ENCODE measurements around the gene AAGAB.
A peak's percentile ranks its signal among the peaks of the same experiment; 100 is the strongest.

Gene AAGAB

DNA sequence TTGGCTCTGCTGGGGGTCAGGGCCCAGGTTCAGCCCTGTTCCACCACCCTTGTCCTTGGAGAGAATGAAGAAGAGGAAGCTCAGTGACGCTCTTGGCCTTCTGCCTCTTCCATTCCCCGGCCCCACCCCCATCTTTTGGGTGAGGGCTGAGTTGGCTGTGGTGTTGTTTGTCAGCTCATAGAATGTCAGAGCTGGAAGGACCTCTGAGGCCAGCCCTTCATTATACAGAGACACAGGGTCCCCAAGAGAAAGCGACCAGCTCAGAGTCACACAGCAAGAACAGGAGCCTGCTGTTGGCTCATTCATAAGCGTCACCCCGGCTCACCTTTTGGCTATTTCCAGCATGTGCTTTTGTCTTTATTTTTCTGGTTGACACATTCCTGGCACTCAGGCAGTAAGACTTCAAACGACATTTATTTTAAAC, 68.2 kb downstream of the AAGAB start:
- no peak for DNase-seq

- peak; percentile 37 for DNase-seq
Measured at GRCh38 chr15:67185621-67186225, 68.7 kb downstream of the AAGAB start.

- DNase-seq, result no peak
Measured at GRCh38 chr15:67185051-67185450, 69.4 kb downstream of the AAGAB start.

GRCh38 chr15:67184208-67184925, 70.1 kb downstream of the AAGAB start:
- DNase-seq, result no peak

DNA sequence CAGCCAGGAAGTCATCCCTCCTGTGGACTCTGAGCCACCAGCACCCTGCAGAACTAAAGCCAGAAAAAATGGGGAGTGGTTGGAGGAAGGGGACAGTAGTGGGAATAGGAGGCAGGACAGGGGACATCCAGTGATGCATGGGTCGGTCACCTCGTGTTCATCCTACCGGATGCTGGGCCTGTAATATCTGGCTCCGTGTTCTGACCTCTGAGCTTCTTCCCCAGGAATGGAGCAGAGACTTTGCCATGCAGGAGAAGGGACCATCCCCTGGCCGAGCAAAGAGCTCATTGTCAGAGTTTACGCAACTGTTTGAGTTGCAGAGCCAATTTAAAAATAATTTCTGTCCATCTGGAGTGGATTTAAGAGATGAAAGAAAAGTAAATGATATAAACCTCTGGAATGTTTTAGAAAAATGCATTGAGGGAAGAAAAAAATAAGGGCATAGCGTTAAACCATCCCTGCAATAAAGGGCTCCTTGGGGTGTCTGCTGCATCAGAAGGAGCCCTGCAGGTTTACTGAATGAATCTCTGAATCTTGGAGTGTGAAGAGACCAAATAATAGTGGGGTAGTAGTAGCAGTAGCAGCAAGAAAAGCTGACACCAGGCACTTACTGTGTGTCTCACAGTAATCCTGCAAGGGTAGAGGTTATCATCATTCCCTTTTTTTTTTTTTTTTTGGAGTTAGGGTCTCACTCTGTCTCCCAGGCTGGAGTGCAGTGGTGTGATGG, 70.9 kb downstream of the AAGAB start:
- no peak for DNase-seq

DNA sequence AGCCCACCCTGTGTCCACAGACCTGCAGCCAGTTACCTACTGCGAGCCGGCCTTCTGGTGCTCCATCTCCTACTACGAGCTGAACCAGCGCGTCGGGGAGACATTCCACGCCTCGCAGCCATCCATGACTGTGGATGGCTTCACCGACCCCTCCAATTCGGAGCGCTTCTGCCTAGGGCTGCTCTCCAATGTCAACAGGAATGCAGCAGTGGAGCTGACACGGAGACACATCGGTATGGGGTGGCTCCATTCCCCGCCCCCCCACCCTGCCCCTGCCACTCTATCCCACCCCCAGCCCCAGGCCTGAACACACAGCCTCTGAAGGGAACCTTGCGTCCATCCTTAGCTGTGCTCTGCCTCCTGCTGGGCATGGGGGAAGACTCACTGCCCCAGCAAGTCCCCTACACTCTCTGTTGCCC, 73.2 kb downstream of the AAGAB start:
- no peak for DNase-seq

- DNase-seq, result no peak
Measured at GRCh38 chr15:67180514-67181191, 73.8 kb downstream of the AAGAB start.

DNA sequence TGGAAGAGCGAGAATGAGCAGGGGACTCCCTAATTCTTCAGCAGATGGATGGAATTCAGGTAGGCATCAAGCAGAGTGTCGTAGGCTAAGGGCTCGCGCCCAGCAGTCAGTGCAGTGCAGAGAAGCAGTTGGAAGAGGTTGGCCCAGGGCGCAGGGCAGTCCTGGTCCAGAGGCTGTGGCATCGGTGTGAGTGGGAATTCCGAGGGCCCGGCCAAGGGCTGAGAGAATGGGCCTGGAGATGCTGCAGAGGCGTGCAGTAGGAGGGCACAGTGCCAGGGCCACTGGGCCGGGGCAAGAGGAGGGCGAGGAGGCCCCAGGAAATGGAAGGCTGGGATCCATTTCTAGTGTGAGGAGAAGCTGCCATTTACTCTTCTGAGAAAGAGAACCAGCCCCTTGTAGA, 74.4 kb downstream of the AAGAB start:
- no peak for DNase-seq

GRCh38 chr15:67179411-67179995, 75.0 kb downstream of the AAGAB start:
- no peak for DNase-seq

DNA sequence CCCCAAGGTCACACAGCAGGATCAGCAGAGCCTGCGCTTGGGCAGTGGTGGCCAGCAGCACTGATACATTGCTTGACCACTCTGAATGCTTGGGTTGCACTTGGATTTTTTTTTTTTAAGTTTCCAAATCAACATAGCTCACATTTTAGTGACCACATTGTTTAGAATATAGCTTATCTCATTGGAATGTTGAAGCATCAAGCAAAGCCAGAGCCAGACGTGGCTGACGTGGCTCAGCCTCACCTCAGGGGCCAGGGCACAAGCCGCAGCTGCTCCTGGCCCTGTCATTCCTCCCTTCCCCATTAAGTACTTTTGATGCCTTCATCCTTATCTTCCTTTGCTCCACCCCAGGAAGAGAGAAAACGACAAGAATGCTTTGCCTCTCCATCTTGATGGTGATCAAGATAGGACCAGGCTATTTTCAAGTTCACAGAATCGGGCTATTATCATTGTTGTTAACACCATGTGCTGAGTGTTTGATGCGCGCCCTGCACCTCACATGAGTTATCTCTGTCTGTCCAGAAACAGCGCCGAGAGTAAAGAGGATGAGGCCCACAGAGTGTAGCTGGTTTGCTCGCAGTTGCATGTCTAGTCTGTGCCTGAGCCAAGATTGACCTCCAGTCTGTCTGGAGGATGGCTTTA, 75.8 kb downstream of the AAGAB start:
- no peak for DNase-seq

DNA sequence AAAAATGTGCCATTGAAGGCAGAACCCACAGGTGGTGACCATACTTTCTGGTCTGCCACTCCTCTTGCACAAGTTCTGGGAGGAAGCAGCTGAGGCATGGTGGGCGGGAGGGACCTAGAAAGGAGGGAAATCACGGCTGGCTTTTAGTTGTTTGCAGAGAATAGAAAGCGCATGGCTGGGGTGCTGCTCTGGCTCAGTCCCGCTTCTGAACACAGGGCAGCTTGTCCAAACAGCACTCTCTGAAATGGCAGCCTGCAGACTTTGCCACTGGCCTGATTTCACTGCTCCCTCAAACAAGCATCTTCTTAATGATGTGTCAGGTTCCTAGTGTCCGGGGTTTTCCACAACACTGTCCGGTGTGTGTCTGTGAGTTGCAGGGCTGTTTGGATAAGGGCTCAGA, 76.7 kb downstream of the AAGAB start:
- no peak for DNase-seq

DNA sequence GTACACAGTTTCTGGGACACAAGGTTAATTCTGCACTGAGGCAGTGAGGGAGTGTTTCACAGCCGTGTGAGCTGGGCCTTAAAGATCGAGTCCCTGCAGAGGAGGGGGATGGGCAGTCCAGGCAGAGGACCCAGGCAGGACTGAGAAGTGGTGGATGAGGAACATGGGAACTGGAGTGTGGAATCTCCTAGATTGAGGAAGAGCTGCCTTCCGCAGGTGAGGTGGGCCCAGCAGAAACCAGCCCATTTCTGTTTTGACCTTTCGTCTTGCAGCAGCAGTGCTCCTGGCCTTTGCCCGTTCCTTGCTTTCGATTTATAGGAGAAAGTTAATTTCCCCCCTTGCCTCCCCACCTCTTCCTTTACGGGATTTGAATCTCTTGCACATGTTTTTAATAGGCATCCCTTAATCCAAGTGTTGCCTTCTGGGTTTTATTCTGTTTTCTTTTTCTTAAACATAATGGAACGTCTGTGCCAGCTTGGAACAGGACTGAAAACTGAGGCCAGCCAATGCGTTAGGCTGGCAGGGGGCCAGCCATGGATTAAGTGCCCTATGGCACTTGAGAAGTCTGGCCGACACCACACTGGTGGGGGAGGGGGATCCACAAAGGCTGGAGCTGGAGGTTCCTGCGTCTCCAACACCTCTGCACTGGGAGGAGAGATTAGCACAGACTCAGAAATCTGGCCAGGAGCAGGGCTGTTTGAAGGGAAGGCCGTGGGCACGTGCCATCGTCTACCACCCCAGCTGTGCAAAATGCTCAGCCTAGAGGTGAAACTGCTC, 78.1 kb downstream of the AAGAB start:
- no peak for DNase-seq

DNA sequence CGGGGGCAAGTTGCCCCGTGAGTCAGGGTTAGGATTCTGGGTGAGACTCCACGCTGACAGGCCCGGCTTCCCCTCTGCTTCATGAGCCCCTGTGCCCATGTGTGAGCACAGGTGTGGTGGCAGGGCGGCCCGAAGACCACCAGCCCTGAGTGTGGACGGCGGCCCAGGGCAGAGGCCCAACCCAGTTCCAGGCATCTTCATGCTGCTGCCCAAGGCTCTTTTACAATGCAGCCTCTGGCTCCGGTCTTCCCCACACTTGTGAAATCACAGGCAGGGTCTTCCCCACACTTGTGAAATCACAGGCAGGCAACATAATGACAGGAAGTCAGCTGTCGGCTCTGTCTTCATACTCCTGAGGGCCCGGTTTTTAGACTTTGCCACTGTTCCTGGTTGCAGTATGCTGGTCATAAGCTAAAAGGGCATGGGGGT, 78.8 kb downstream of the AAGAB start:
- peak; percentile 55 for DNase-seq

DNA sequence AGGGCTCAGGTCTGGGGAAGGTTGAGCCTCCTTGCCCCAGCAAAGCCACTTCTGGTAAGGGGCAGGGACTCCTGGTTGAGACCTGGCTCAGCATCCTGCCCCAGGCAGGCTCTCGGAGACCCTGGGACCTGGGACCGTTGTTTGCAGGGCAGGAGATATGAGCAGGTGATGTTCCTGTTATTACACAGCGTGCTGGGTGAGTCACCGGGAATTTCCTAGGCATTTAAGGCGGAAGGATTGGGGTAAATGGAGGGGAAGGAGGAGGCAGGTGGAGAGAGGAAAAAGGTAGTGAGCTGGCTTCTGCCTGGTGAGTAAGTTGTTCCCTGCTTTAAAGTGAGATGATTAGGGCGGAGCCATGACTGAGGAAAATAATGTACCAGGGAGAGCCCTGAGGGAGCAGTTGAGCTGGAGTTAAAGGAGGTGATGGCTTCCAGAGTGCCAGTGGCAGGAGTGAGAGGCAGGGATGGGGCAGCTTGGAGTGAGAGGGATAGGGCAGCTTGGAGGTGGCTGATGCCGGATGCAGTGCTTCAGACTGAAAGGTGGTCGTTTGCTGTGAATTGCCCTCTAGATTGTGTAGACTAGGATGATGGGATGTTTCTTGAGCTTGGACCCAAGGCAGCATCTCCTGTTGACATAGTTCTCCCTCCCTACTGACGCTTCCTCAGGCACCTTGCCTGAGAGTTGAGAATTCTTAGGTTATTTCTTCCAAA, 79.4 kb downstream of the AAGAB start:
- DNase-seq, result peak; percentile 52

GRCh38 chr15:67174446-67174845, 80.0 kb downstream of the AAGAB start:
- no peak for DNase-seq

DNA sequence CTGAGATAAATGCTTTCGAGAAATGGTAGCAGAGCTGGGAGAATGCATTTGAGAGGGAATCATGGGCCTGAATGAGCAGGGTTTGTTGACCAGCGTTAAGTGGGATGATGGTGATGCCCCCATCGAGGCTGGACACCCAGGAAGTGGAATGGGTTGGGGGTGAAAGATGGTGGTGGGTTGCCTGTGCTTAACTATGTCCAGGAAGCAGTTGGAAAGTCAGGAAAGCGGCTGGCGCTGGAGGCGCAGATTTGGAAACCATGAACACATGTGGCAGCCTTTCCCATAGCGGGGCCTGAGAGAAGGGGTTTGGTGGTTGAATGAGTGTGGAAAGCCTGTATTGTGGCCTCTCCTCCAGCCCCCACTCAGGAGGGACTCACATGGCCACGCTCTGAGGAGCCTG, 80.7 kb downstream of the AAGAB start:
- DNase-seq, result no peak

DNA sequence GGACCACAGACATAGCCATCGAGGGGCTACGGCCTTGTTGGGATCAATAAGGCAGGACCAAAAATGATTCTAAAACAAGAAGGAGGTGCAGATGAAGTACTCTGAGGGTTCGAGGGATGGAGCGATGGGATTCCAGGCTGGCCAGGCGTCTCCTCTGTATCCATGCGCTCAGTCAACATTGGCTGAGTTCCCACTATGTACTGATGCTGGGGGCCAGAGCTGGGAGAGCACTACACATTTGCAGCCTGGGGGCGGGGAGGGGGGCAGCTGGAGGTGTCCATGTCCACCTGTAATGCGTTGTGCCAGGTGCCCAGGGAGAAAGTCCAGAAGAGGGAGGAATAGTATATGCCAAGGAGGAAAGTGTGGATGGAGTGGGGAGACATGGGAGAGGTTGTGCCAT, 81.5 kb downstream of the AAGAB start:
- DNase-seq, result no peak

- no peak for DNase-seq
Measured at GRCh38 chr15:67172172-67172571, 82.3 kb downstream of the AAGAB start.

DNA sequence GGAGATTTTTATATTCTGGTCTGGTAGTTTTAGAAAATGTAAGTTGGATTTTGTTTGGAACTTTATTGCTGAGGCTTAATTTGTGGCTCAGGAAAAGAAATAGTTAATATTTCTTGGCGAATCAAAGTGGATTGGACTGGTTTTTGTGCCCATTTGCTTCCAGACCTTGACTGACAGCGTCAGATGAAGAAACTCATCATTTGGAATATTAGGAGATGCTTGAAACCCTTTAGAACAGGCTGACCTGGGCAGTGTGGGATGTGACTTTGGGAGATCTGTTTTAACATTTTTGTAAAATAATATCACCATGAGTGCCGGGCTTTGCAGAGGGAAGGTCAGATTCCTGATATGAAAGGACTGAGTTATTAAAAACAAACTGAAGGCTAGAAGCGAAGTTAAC, 83.0 kb downstream of the AAGAB start:
- DNase-seq, result no peak

- no peak for DNase-seq
Measured at GRCh38 chr15:67170143-67170925, 84.1 kb downstream of the AAGAB start.
